Measurements from ENCODE around the gene WNT2B. TPM values are rescaled to one million over a fixed set of nuclear protein-coding genes. Genes with fewer than 3 reads are reported as not detected.
"Not testable (repeated sequence)": the region's sequence is repeated elsewhere in the genome, so short reads cannot be mapped to it uniquely, and the experiment has no call there.

The WNT2B gene
- total and polyA plus RNA-seq, 4 donors: 1.9 to 6.3 (median 4.1) TPM

GRCh38 chr1:112462953-112463279, 45.8 kb upstream of the WNT2B start:
- ATAC-seq (ENCODE audit: insufficient read depth, low FRiP score) (no peak), DNase-seq (no peak)
- H3K9me3 ChIP-seq (ENCODE audit: control insufficient read depth in 4 of 4, insufficient read depth in 3 of 4, low read length in 3 of 4): no peaks in the 10 kb centered on the region
- no peak overlapping the region for H3K4me3 ChIP-seq
- H3K36me3 ChIP-seq (ENCODE audit: control insufficient read depth in 4 of 4, insufficient read depth in 4 of 4, low read length in 4 of 4): peaks cover 0 to under 1% (median 0%) of the 10 kb centered on the region in 4 donors
- H3K27me3 ChIP-seq (ENCODE audit: control insufficient read depth in 3 of 3, insufficient read depth in 3 of 3, low read length in 2 of 3): no peaks in the 10 kb centered on the region
- H3K4me1 ChIP-seq (ENCODE audit: control insufficient read depth in 5 of 5, insufficient read depth in 5 of 5, low read length in 5 of 5): peaks cover 0 to 43% (median 21%) of the 10 kb centered on the region in 5 donors
- WGBS, 2 donors: 77 to 88% methylated on average over 1 of the region's 1 CpG
- H3K9ac ChIP-seq (ENCODE audit: insufficient read depth in 1 of 2, low read length in 2 of 2): no peak overlapping the region
- peak overlapping the region in 1 of 2 donors; percentile 40 for H3K27ac ChIP-seq (ENCODE audit: low read depth in 1 of 2, low read length in 1 of 2)
- TF ChIP-seq CTCF (IDR thresholded peaks at IDR 0.05; ENCODE audit: control extremely low read depth, extremely low read depth): no peak

- peaks cover 0 to 33% (median 16%) of the 10 kb centered on the region in 5 donors for H3K4me1 ChIP-seq (ENCODE audit: control insufficient read depth in 5 of 5, insufficient read depth in 5 of 5, low read length in 5 of 5)
- ATAC-seq (ENCODE audit: insufficient read depth, low FRiP score): no peak
- TF ChIP-seq CTCF (IDR thresholded peaks at IDR 0.05; ENCODE audit: control extremely low read depth, extremely low read depth): no peak
- peak; percentile 23 to 56 (median 40) for DNase-seq
- H3K4me3 ChIP-seq: no peak overlapping the region
- H3K9me3 ChIP-seq (ENCODE audit: control insufficient read depth in 4 of 4, insufficient read depth in 3 of 4, low read length in 3 of 4): no peaks in the 10 kb centered on the region
- peak overlapping the region in 1 of 2 donors; percentile 78 for H3K27ac ChIP-seq (ENCODE audit: low read depth in 1 of 2, low read length in 1 of 2)
- 56 to 68% methylated on average over 4 of the region's 4 CpGs for WGBS, 2 donors
- H3K27me3 ChIP-seq (ENCODE audit: control insufficient read depth in 3 of 3, insufficient read depth in 3 of 3, low read length in 2 of 3): no peaks in the 10 kb centered on the region
- H3K36me3 ChIP-seq (ENCODE audit: control insufficient read depth in 4 of 4, insufficient read depth in 4 of 4, low read length in 4 of 4): no peaks in the 10 kb centered on the region
- no peak overlapping the region for H3K9ac ChIP-seq (ENCODE audit: insufficient read depth in 1 of 2, low read length in 2 of 2)
These were observed 44.3 kb upstream of the WNT2B start for GRCh38 chr1:112464501-112464900.

GRCh38 chr1:112465122-112465521, 43.6 kb upstream of the WNT2B start:
- Histone ChIP-seq H3K27me3 (ENCODE audit: control insufficient read depth in 3 of 3, insufficient read depth in 3 of 3, low read length in 2 of 3) (no peaks in the 10 kb centered on the region), H3K27ac (ENCODE audit: low read depth in 1 of 2, low read length in 1 of 2) (peak overlapping the region in 1 of 2 donors; percentile 71), H3K9me3 (ENCODE audit: control insufficient read depth in 4 of 4, insufficient read depth in 3 of 4, low read length in 3 of 4) (no peaks in the 10 kb centered on the region), H3K4me3 (no peak overlapping the region), H3K9ac (ENCODE audit: insufficient read depth in 1 of 2, low read length in 2 of 2) (no peak overlapping the region), H3K4me1 (ENCODE audit: control insufficient read depth in 5 of 5, insufficient read depth in 5 of 5, low read length in 5 of 5) (peaks cover 0 to 28% (median 14%) of the 10 kb centered on the region in 5 donors), H3K36me3 (ENCODE audit: control insufficient read depth in 4 of 4, insufficient read depth in 4 of 4, low read length in 4 of 4) (no peaks in the 10 kb centered on the region)
- ATAC-seq (ENCODE audit: insufficient read depth, low FRiP score): no peak
- no peak for TF ChIP-seq CTCF (IDR thresholded peaks at IDR 0.05; ENCODE audit: control extremely low read depth, extremely low read depth)
- peak in 2 of 3 donors; percentile 14 to 21 for DNase-seq
- 73 to 80% methylated on average over 5 of the region's 5 CpGs for WGBS, 2 donors

GRCh38 chr1:112466078-112466660, 42.6 kb upstream of the WNT2B start:
- Histone ChIP-seq H3K36me3 (ENCODE audit: control insufficient read depth in 4 of 4, insufficient read depth in 4 of 4, low read length in 4 of 4) (no peaks in the 10 kb centered on the region), H3K9me3 (ENCODE audit: control insufficient read depth in 4 of 4, insufficient read depth in 3 of 4, low read length in 3 of 4) (no peaks in the 10 kb centered on the region), H3K27ac (ENCODE audit: low read depth in 1 of 2, low read length in 1 of 2) (peak overlapping the region; percentile 1 to 71), H3K4me3 (no peak overlapping the region), H3K27me3 (ENCODE audit: control insufficient read depth in 3 of 3, insufficient read depth in 3 of 3, low read length in 2 of 3) (no peaks in the 10 kb centered on the region), H3K9ac (ENCODE audit: insufficient read depth in 1 of 2, low read length in 2 of 2) (peak overlapping the region in 1 of 2 donors; percentile 8), H3K4me1 (ENCODE audit: control insufficient read depth in 5 of 5, insufficient read depth in 5 of 5, low read length in 5 of 5) (peaks cover 0 to 19% (median 11%) of the 10 kb centered on the region in 5 donors)
- DNase-seq (peak; percentile 94 to 97 (median 95)), ATAC-seq (ENCODE audit: insufficient read depth, low FRiP score) (peak; percentile 89)
- 2 to 3% methylated on average over 31 of the region's 31 CpGs for WGBS, 2 donors
- TF ChIP-seq CTCF (IDR thresholded peaks at IDR 0.05; ENCODE audit: control extremely low read depth, extremely low read depth): peak; percentile 71

- not testable (repeated sequence) for H3K9ac ChIP-seq (ENCODE audit: insufficient read depth in 1 of 2, low read length in 2 of 2); H3K27ac ChIP-seq (ENCODE audit: low read depth in 1 of 2, low read length in 1 of 2); H3K36me3 ChIP-seq (ENCODE audit: control insufficient read depth in 4 of 4, insufficient read depth in 4 of 4, low read length in 4 of 4); ATAC-seq (ENCODE audit: insufficient read depth, low FRiP score); H3K27me3 ChIP-seq (ENCODE audit: control insufficient read depth in 3 of 3, insufficient read depth in 3 of 3, low read length in 2 of 3); DNase-seq; H3K4me3 ChIP-seq; H3K4me1 ChIP-seq (ENCODE audit: control insufficient read depth in 5 of 5, insufficient read depth in 5 of 5, low read length in 5 of 5); H3K9me3 ChIP-seq (ENCODE audit: control insufficient read depth in 4 of 4, insufficient read depth in 3 of 4, low read length in 3 of 4)
- WGBS, 2 donors: 87 to 94% methylated on average over 7 of the region's 7 CpGs
These were observed 38.4 kb upstream of the WNT2B start for GRCh38 chr1:112470324-112470723.
